ENCODE measurements around the gene ADAM12.
"Not testable (repeated sequence)": the region's sequence is repeated elsewhere in the genome, so short reads cannot be mapped to it uniquely, and the experiment has no call there.

The ADAM12 gene

GRCh38 chr10:126177417-126178030 is 210.8 kb downstream of the ADAM12 start:
- peak; percentile 62 for DNase-seq (ENCODE audit: low read depth, low spot score)
- H3K4me3 ChIP-seq (ENCODE audit: insufficient read length, low read depth), result no peak overlapping the region

GRCh38 chr10:126175641-126176262 is 212.5 kb downstream of the ADAM12 start:
- H3K27me3 ChIP-seq (ENCODE audit: insufficient read depth, insufficient read length), result no peaks in the 10 kb centered on the region
- no peak overlapping the region for H3K4me3 ChIP-seq (ENCODE audit: insufficient read length, low read depth)
- H3K9me3 ChIP-seq (ENCODE audit: insufficient read depth, low read length), result no peaks in the 10 kb centered on the region
- no peaks in the 10 kb centered on the region for H3K36me3 ChIP-seq (ENCODE audit: insufficient read depth, insufficient read length, low read length)
- peak overlapping the region; percentile 12 for H3K9ac ChIP-seq (ENCODE audit: insufficient read length, low read depth)
- peak; percentile 15 for DNase-seq (ENCODE audit: low read depth, low spot score)
- TF ChIP-seq YY1 (IDR thresholded peaks at IDR 0.05; ENCODE audit: insufficient read depth, insufficient read length) (no peak), ZNF274 (IDR thresholded peaks at IDR 0.05; ENCODE audit: low read depth, low read length) (no peak), SUZ12 (IDR thresholded peaks at IDR 0.05; ENCODE audit: extremely low read depth, insufficient read depth, insufficient read length) (no peak)
- H3K4me1 ChIP-seq (ENCODE audit: insufficient read depth, insufficient read length), result peaks cover 10% of the 10 kb centered on the region

More at GRCh38 chr10:126177417-126178030, 210.8 kb downstream of the ADAM12 start:
- Histone ChIP-seq H3K9ac (ENCODE audit: insufficient read length, low read depth) (no peak overlapping the region), H3K36me3 (ENCODE audit: insufficient read depth, insufficient read length, low read length) (no peaks in the 10 kb centered on the region), H3K4me1 (ENCODE audit: insufficient read depth, insufficient read length) (peaks cover 10% of the 10 kb centered on the region), H3K27me3 (ENCODE audit: insufficient read depth, insufficient read length) (no peaks in the 10 kb centered on the region), H3K9me3 (ENCODE audit: insufficient read depth, low read length) (no peaks in the 10 kb centered on the region)
- TF ChIP-seq SUZ12 (IDR thresholded peaks at IDR 0.05; ENCODE audit: extremely low read depth, insufficient read depth, insufficient read length), result no peak
- TF ChIP-seq YY1 (IDR thresholded peaks at IDR 0.05; ENCODE audit: insufficient read depth, insufficient read length), result no peak
- TF ChIP-seq ZNF274 (IDR thresholded peaks at IDR 0.05; ENCODE audit: low read depth, low read length), result no peak

- H3K4me1 ChIP-seq (ENCODE audit: insufficient read depth, insufficient read length); H3K36me3 ChIP-seq (ENCODE audit: insufficient read depth, insufficient read length, low read length); DNase-seq (ENCODE audit: low read depth, low spot score); H3K9ac ChIP-seq (ENCODE audit: insufficient read length, low read depth); H3K27me3 ChIP-seq (ENCODE audit: insufficient read depth, insufficient read length); H3K4me3 ChIP-seq (ENCODE audit: insufficient read length, low read depth); H3K9me3 ChIP-seq (ENCODE audit: insufficient read depth, low read length): not testable (repeated sequence)
Observed at GRCh38 chr10:126172755-126173154, 215.5 kb downstream of the ADAM12 start.

GRCh38 chr10:126171555-126171954 is 216.7 kb downstream of the ADAM12 start:
- Histone ChIP-seq H3K9ac (ENCODE audit: insufficient read length, low read depth) (no peak overlapping the region), H3K9me3 (ENCODE audit: insufficient read depth, low read length) (no peaks in the 10 kb centered on the region), H3K4me3 (ENCODE audit: insufficient read length, low read depth) (no peak overlapping the region), H3K4me1 (ENCODE audit: insufficient read depth, insufficient read length) (peaks cover 10% of the 10 kb centered on the region), H3K36me3 (ENCODE audit: insufficient read depth, insufficient read length, low read length) (no peaks in the 10 kb centered on the region), H3K27me3 (ENCODE audit: insufficient read depth, insufficient read length) (no peaks in the 10 kb centered on the region)
- TF ChIP-seq SUZ12 (IDR thresholded peaks at IDR 0.05; ENCODE audit: extremely low read depth, insufficient read depth, insufficient read length) (no peak), YY1 (IDR thresholded peaks at IDR 0.05; ENCODE audit: insufficient read depth, insufficient read length) (no peak)
- DNase-seq (ENCODE audit: low read depth, low spot score), result no peak

DNA sequence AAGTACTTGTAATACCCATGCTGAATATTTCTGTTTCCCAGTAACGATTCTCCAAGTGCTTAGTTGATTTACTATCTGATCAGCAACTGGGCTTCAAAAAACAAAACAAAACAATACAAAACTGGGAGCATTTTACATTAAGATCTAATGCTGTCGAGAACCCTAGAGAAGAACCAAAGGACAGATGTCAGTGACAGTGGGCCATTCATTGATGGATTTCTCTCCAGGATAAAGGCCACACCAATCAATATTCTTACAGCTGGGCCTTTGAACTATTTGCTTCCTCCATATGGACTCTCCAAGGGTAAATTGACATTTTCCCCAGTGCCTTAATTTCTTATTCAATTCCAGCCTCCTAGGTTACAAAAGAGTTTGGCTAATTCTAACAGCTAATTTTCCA is 217.5 kb downstream of the ADAM12 start:
- Histone ChIP-seq H3K9ac (ENCODE audit: insufficient read length, low read depth) (no peak overlapping the region), H3K36me3 (ENCODE audit: insufficient read depth, insufficient read length, low read length) (no peaks in the 10 kb centered on the region), H3K4me1 (ENCODE audit: insufficient read depth, insufficient read length) (peaks cover 8% of the 10 kb centered on the region), H3K27me3 (ENCODE audit: insufficient read depth, insufficient read length) (no peaks in the 10 kb centered on the region), H3K9me3 (ENCODE audit: insufficient read depth, low read length) (no peaks in the 10 kb centered on the region), H3K4me3 (ENCODE audit: insufficient read length, low read depth) (no peak overlapping the region)
- TF ChIP-seq ZNF274 (IDR thresholded peaks at IDR 0.05; ENCODE audit: low read depth, low read length), result no peak
- no peak for TF ChIP-seq YY1 (IDR thresholded peaks at IDR 0.05; ENCODE audit: insufficient read depth, insufficient read length)
- no peak for TF ChIP-seq SUZ12 (IDR thresholded peaks at IDR 0.05; ENCODE audit: extremely low read depth, insufficient read depth, insufficient read length)
- DNase-seq (ENCODE audit: low read depth, low spot score), result no peak

GRCh38 chr10:126170371-126170770 is 217.9 kb downstream of the ADAM12 start:
- Histone ChIP-seq H3K27me3 (ENCODE audit: insufficient read depth, insufficient read length) (no peaks in the 10 kb centered on the region), H3K4me3 (ENCODE audit: insufficient read length, low read depth) (no peak overlapping the region), H3K4me1 (ENCODE audit: insufficient read depth, insufficient read length) (peaks cover 4% of the 10 kb centered on the region), H3K36me3 (ENCODE audit: insufficient read depth, insufficient read length, low read length) (no peaks in the 10 kb centered on the region), H3K9ac (ENCODE audit: insufficient read length, low read depth) (no peak overlapping the region), H3K9me3 (ENCODE audit: insufficient read depth, low read length) (no peaks in the 10 kb centered on the region)
- DNase-seq (ENCODE audit: low read depth, low spot score), result no peak
- TF ChIP-seq ZNF274 (IDR thresholded peaks at IDR 0.05; ENCODE audit: low read depth, low read length) (no peak), YY1 (IDR thresholded peaks at IDR 0.05; ENCODE audit: insufficient read depth, insufficient read length) (no peak), SUZ12 (IDR thresholded peaks at IDR 0.05; ENCODE audit: extremely low read depth, insufficient read depth, insufficient read length) (no peak)

GRCh38 chr10:126169899-126170298 is 218.4 kb downstream of the ADAM12 start:
- H3K9ac ChIP-seq (ENCODE audit: insufficient read length, low read depth), result no peak overlapping the region
- no peaks in the 10 kb centered on the region for H3K27me3 ChIP-seq (ENCODE audit: insufficient read depth, insufficient read length)
- no peak for TF ChIP-seq SUZ12 (IDR thresholded peaks at IDR 0.05; ENCODE audit: extremely low read depth, insufficient read depth, insufficient read length)
- no peak for TF ChIP-seq ZNF274 (IDR thresholded peaks at IDR 0.05; ENCODE audit: low read depth, low read length)
- no peak for TF ChIP-seq YY1 (IDR thresholded peaks at IDR 0.05; ENCODE audit: insufficient read depth, insufficient read length)
- no peaks in the 10 kb centered on the region for H3K9me3 ChIP-seq (ENCODE audit: insufficient read depth, low read length)
- peaks cover 4% of the 10 kb centered on the region for H3K4me1 ChIP-seq (ENCODE audit: insufficient read depth, insufficient read length)
- no peaks in the 10 kb centered on the region for H3K36me3 ChIP-seq (ENCODE audit: insufficient read depth, insufficient read length, low read length)
- H3K4me3 ChIP-seq (ENCODE audit: insufficient read length, low read depth), result no peak overlapping the region
- no peak for DNase-seq (ENCODE audit: low read depth, low spot score)

Data from NT2/D1 (cell line).